CD4-positive, CD25-positive, alpha-beta regulatory T cell (primary cell): ENCODE data around the gene PWWP2B. TPM values are rescaled to one million over a fixed set of nuclear protein-coding genes. Genes with fewer than 3 reads are reported as not detected.

Experiments used
- ATAC-seq, 2 donors: fragments of 150-1000 bp; cut with Tn5 transposase; one replicate each; pipeline ENCODE4 v1.10.0; 2021; ENCODE audit warnings: low read depth in 2 of 2, moderate number of reproducible peaks in 2 of 2, moderate library complexity in 1 of 2
- DNase-seq, 3 donors: peaks; one replicate each; pipeline versions ENCODE4 v3.0.0 to v3.0.0-alpha.2; 2012 to 2022; ENCODE audit warnings: mixed read lengths in 1 of 3
- H3K27ac ChIP-seq: one replicate; pipeline ENCODE4 v1.7.0; 2013; ENCODE audit warnings: mild to moderate bottlenecking, low read length; ENCODE audit not compliant: insufficient read depth, poor library complexity, severe bottlenecking
- H3K27me3 ChIP-seq: one replicate; pipeline ENCODE4 v1.7.0; 2013; ENCODE audit warnings: low read length; ENCODE audit not compliant: control insufficient read depth, insufficient read depth
- H3K36me3 ChIP-seq: one replicate; pipeline ENCODE4 v1.7.0; 2013; ENCODE audit warnings: mild to moderate bottlenecking, low read length, moderate library complexity; ENCODE audit not compliant: control insufficient read depth, insufficient read depth
- H3K4me1 ChIP-seq: 2 replicates; pipeline ENCODE4 v1.7.0; 2013; ENCODE audit warnings: mild to moderate bottlenecking, low read length; ENCODE audit not compliant: insufficient read depth, control insufficient read depth, poor library complexity, severe bottlenecking
- H3K4me3 ChIP-seq: one replicate; pipeline ENCODE4 v1.7.0; 2013; ENCODE audit warnings: low read depth, mild to moderate bottlenecking, low read length, moderate library complexity
- H3K9me3 ChIP-seq, 2 experiments: 1 replicate in 1 of 2; 2 replicates in 1 of 2; pipeline ENCODE4 v1.7.0; 2013; ENCODE audit warnings: low read length in 2 of 2, mild to moderate bottlenecking in 1 of 2, moderate library complexity in 1 of 2; ENCODE audit not compliant: control insufficient read depth in 2 of 2
- H3K27ac Mint-ChIP-seq, 3 donors: one replicate each; pipeline ENCODE4 v1.8.0; 2020 to 2022; ENCODE audit warnings: mild to moderate bottlenecking in 3 of 3, mixed read lengths in 3 of 3, moderate library complexity in 2 of 3
- H3K27me3 Mint-ChIP-seq: one replicate; pipeline ENCODE4 v1.8.0; 2022; ENCODE audit warnings: mild to moderate bottlenecking, mixed read lengths
- H3K36me3 Mint-ChIP-seq: one replicate; pipeline ENCODE4 v1.8.0; 2020; ENCODE audit warnings: mixed read lengths
- H3K4me1 Mint-ChIP-seq, 4 donors: one replicate each; pipeline ENCODE4 v1.8.0; 2020 to 2022; ENCODE audit warnings: mixed read lengths in 4 of 4, mild to moderate bottlenecking in 1 of 4
- H3K4me3 Mint-ChIP-seq, 4 donors: one replicate each; pipeline ENCODE4 v1.8.0; 2020 to 2022; ENCODE audit warnings: mild to moderate bottlenecking in 4 of 4, mixed read lengths in 4 of 4, moderate library complexity in 3 of 4
- H3K9me3 Mint-ChIP-seq, 7 donors: one replicate each; pipeline ENCODE4 v1.8.0; 2020 to 2022; ENCODE audit warnings: mixed read lengths in 7 of 7, mild to moderate bottlenecking in 3 of 7, moderate library complexity in 2 of 7
- polyA plus RNA-seq, 4 donors: library from polyadenylated mRNA; unstranded; fragments of 300-500 nt; fragmentation: Illumina TruSeq; gene quantifications; one replicate each; pipeline ENCODE4 v1.2.3, GENCODE V29; 2021
- total RNA-seq: library from RNA; stranded (reverse); gene quantifications from one replicate; pipeline ENCODE4 v1.2.3, GENCODE V29; 2022

Gene PWWP2B
- total and polyA plus RNA-seq, 5 donors from 2014 or later = 0.56 to 10.9 (median 0.90) TPM

DNA sequence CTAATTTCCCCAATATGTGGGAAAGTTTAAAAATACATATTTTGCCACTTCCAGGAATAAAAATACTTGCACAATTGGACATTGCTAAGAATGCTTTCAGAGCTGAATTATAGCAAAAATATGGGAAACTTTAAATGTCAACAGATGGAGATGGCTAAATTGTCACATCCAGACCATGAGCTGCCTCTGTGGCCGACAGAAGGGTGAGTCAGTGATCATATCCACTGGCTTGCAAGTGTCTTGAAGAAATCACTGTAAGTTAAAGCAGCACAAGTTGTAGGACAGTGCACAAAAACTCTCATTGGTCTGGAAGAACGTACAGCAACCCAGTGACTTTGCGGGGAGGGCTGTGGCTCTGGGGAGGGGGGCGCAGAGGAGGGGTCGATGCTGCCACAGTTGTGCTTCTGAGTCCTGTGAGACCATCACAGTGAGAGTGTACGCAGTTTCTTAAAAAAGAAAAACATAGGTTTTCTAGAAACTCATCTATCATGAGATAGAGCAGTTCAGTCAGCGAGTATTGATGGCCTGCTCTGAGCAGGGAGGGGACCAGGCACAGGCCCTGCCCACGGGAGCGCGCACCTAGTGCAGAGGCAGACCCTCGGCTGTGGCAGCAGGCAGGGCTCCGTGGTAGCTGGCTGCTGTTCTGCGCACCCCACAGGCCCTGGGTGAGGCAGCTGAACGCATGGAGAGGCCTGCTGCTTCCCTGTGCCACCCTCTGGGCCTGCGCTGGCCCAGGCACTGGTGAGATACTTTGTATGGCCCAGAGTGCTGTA lies 39.5 kb upstream of the PWWP2B start:
- no peak overlapping the region for H3K27ac ChIP-seq
- H3K36me3 ChIP-seq = no peaks in the 10 kb centered on the region
- H3K4me1 Mint-ChIP-seq = peaks cover 0 to 2% (median 0%) of the 10 kb centered on the region in 4 donors
- H3K27ac Mint-ChIP-seq = no peak overlapping the region
- ATAC-seq = no peak
- DNase-seq = no peak
- H3K4me3 ChIP-seq = no peak overlapping the region
- no peaks in the 10 kb centered on the region for H3K36me3 Mint-ChIP-seq
- peaks cover 0 to 3% (median 0%) of the 10 kb centered on the region in 7 donors for H3K9me3 Mint-ChIP-seq
- H3K27me3 ChIP-seq = no peaks in the 10 kb centered on the region
- H3K27me3 Mint-ChIP-seq = peaks cover 3% of the 10 kb centered on the region
- no peaks in the 10 kb centered on the region for H3K4me1 ChIP-seq
- no peak overlapping the region for H3K4me3 Mint-ChIP-seq
- no peaks in the 10 kb centered on the region for H3K9me3 ChIP-seq

DNA sequence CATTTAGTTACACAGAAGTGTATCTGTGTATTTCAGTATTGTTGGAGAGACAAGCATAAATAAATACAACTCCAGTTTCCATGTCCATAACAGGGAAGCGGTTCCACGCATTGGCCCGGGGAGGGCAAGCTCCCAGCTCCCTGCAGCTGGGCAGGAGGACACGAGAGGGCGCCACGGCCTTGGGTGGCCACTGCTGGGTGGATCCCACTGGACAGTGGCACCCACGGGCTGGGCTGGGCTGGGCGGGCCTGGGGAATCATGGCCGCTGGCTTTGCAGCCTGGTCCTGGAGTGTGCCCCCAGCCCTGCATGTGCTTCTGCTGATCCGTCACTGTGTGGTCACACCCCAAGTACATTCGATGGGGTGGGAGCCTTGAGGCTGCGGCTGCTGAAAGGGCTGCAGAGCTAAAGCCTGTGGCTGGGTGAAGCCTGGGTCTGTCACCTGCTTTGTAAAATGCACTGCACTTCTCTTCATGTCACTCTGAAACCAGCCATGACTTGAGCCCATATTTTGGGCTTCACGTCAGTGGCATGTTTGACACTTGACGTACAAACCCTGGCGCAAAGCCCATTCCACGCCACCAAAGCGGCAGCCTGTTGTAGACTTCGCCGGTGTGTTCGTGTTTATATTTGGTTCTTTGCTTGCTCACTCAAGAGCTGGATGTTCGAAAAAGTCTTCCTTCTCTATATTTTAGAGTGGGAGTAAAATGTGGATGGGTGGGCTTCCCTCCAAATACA lies 37.5 kb upstream of the PWWP2B start:
- Mint-ChIP-seq H3K27me3 (no peaks in the 10 kb centered on the region), H3K9me3 (peaks cover 0 to 3% (median 0%) of the 10 kb centered on the region in 7 donors), H3K4me3 (no peak overlapping the region), H3K27ac (no peak overlapping the region), H3K4me1 (peaks cover 0 to 2% (median 0%) of the 10 kb centered on the region in 4 donors), H3K36me3 (no peaks in the 10 kb centered on the region)
- ATAC-seq (no peak), DNase-seq (no peak)
- Histone ChIP-seq H3K36me3 (no peaks in the 10 kb centered on the region), H3K9me3 (no peaks in the 10 kb centered on the region), H3K4me3 (no peak overlapping the region), H3K27ac (no peak overlapping the region), H3K27me3 (no peaks in the 10 kb centered on the region), H3K4me1 (no peaks in the 10 kb centered on the region)

DNA sequence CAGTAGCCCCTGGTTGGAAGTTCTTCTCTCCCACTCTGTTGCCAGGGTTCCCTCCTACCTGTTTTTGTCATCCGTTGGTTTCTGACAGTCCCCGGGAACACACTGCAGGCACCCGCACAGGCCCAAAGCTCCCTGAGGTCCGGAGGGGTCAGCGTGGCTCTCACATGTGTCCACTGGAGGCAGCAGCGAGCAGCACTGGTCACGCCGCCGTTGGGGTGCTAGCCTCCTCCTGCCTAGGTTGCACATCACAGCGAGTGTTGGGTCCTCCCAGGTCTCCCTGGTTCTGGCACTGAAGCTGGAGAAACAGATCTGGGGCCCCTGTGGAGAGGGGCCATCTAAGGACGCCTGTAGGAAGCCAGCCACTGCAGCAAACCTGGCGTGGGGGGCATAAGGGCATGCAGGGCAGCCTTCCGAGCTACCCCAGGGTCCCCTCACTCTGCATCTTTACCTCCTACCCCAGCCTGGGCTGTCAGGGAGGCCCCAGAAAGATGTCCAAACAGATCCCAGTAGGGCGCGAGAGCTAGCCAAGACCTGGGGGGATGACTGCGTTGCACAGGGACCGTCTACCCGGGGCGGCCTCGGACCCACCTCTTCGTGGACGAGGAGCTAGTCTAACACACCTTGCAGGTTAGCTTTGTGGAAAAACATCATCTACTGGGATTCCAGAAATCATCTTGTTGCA lies 36.1 kb upstream of the PWWP2B start:
- Histone ChIP-seq H3K27ac (no peak overlapping the region), H3K4me3 (no peak overlapping the region), H3K27me3 (no peaks in the 10 kb centered on the region), H3K9me3 (no peaks in the 10 kb centered on the region), H3K4me1 (no peaks in the 10 kb centered on the region), H3K36me3 (no peaks in the 10 kb centered on the region)
- DNase-seq (no peak), ATAC-seq (no peak)
- no peaks in the 10 kb centered on the region for H3K36me3 Mint-ChIP-seq
- no peaks in the 10 kb centered on the region for H3K27me3 Mint-ChIP-seq
- peaks cover 0 to 2% (median 0%) of the 10 kb centered on the region in 7 donors for H3K9me3 Mint-ChIP-seq
- H3K4me3 Mint-ChIP-seq = no peak overlapping the region
- H3K4me1 Mint-ChIP-seq = peaks cover 0 to 4% (median 0%) of the 10 kb centered on the region in 4 donors
- H3K27ac Mint-ChIP-seq = no peak overlapping the region

DNA sequence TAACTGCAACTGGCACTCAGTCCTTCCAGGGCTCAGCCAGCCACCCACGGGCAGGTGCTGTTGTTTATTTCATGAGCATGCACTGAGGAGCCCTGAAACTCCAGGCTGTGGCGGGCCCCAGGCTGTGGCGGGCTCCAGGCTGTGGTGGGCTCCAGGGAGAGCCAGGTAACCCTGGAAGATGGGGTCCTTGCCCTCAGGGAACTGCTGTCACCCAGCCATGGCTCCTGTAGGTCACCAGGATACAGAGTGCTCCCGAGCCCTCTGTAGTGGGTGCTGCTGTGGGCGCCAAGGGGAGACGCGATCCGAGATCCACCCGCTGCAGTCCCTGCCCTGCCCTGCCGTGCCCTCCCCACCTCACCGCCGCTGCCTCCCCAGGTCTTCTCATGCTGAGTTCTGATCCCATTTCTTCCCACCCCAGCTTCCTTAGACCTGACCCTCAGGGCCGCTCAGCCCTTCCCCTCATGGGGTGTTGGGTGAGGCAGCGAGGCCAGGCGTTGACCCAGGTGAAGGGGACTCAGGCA lies 35.4 kb upstream of the PWWP2B start:
- no peaks in the 10 kb centered on the region for H3K36me3 Mint-ChIP-seq
- no peak for DNase-seq
- H3K36me3 ChIP-seq = no peaks in the 10 kb centered on the region
- H3K4me3 ChIP-seq = no peak overlapping the region
- H3K4me1 ChIP-seq = no peaks in the 10 kb centered on the region
- ATAC-seq = no peak
- H3K27me3 ChIP-seq = no peaks in the 10 kb centered on the region
- peaks cover 0 to 4% (median 0%) of the 10 kb centered on the region in 4 donors for H3K4me1 Mint-ChIP-seq
- H3K27ac Mint-ChIP-seq = no peak overlapping the region
- H3K27me3 Mint-ChIP-seq = no peaks in the 10 kb centered on the region
- peaks cover 0 to 2% (median 0%) of the 10 kb centered on the region in 7 donors for H3K9me3 Mint-ChIP-seq
- H3K9me3 ChIP-seq = no peaks in the 10 kb centered on the region
- H3K27ac ChIP-seq = no peak overlapping the region
- H3K4me3 Mint-ChIP-seq = no peak overlapping the region

GRCh38 chr10:132362151-132362611 lies 34.8 kb upstream of the PWWP2B start:
- Histone ChIP-seq H3K4me3 (no peak overlapping the region), H3K36me3 (no peaks in the 10 kb centered on the region), H3K9me3 (no peaks in the 10 kb centered on the region), H3K27me3 (no peaks in the 10 kb centered on the region), H3K4me1 (no peaks in the 10 kb centered on the region), H3K27ac (no peak overlapping the region)
- Mint-ChIP-seq H3K4me1 (peaks cover 0 to 4% (median 0%) of the 10 kb centered on the region in 4 donors), H3K27ac (no peak overlapping the region), H3K9me3 (peaks cover 0 to 2% (median 0%) of the 10 kb centered on the region in 7 donors), H3K4me3 (no peak overlapping the region), H3K27me3 (no peaks in the 10 kb centered on the region), H3K36me3 (peaks cover 4% of the 10 kb centered on the region)
- no peak for DNase-seq
- no peak for ATAC-seq

- peaks cover 4% of the 10 kb centered on the region for H3K36me3 Mint-ChIP-seq
- no peak overlapping the region for H3K27ac Mint-ChIP-seq
- ATAC-seq = no peak
- no peak overlapping the region for H3K27ac ChIP-seq
- peaks cover 0 to 2% (median 0%) of the 10 kb centered on the region in 7 donors for H3K9me3 Mint-ChIP-seq
- H3K27me3 Mint-ChIP-seq = no peaks in the 10 kb centered on the region
- no peak for DNase-seq
- H3K4me1 Mint-ChIP-seq = peaks cover 0 to 4% (median 0%) of the 10 kb centered on the region in 4 donors
- no peaks in the 10 kb centered on the region for H3K27me3 ChIP-seq
- H3K4me1 ChIP-seq = no peaks in the 10 kb centered on the region
- no peaks in the 10 kb centered on the region for H3K9me3 ChIP-seq
- H3K4me3 ChIP-seq = no peak overlapping the region
- no peak overlapping the region for H3K4me3 Mint-ChIP-seq
- H3K36me3 ChIP-seq = no peaks in the 10 kb centered on the region
These were observed 33.6 kb upstream of the PWWP2B start for GRCh38 chr10:132363376-132363775.

DNA sequence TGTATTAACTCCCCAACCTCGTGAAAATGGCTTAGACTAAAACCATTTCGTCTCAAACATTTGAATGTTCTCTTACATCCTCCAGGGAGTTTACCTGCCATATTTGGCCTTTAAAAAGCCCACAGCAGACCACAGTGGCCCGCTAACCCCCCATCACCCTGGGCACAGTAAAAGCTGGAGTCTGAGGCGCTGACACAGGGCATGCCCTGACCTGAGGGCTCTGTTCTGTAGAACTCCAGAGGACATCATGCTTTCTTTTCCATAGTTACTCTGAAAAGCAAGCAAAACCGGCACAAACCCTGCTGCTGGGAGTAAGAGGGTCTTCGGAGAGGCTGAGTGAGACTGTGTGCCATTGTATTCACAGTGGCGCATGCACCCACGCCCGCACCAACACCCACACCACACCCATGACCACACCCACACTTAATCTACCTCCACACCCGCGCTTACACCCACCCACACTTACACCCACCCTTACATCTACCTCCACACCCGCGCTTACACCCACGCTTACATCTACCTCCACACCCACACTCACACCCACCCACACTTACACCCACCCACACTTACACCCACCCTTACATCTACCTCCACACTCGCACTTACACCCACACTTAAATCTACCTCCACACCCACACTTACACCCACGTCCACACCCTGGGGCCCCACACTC lies 32.9 kb upstream of the PWWP2B start:
- Histone ChIP-seq H3K27ac (no peak overlapping the region), H3K9me3 (no peaks in the 10 kb centered on the region), H3K36me3 (no peaks in the 10 kb centered on the region), H3K4me3 (no peak overlapping the region), H3K27me3 (no peaks in the 10 kb centered on the region), H3K4me1 (no peaks in the 10 kb centered on the region)
- peaks cover 0 to 4% (median 0%) of the 10 kb centered on the region in 4 donors for H3K4me1 Mint-ChIP-seq
- H3K9me3 Mint-ChIP-seq = peaks cover 0 to 2% (median 0%) of the 10 kb centered on the region in 7 donors
- H3K27me3 Mint-ChIP-seq = no peaks in the 10 kb centered on the region
- H3K36me3 Mint-ChIP-seq = peaks cover 4% of the 10 kb centered on the region
- ATAC-seq (peak; percentile 50 to 72), DNase-seq (peak in 1 of 3 donors; percentile 19)
- H3K4me3 Mint-ChIP-seq = no peak overlapping the region
- no peak overlapping the region for H3K27ac Mint-ChIP-seq
